Measurements from ENCODE around the gene IRGC.

Gene IRGC

GRCh38 chr19:43721469-43722048 lies 5.7 kb downstream of the IRGC start:
- no peak for DNase-seq (ENCODE audit: low read depth in 2 of 2, low spot score in 1 of 2)

- no peak for DNase-seq (ENCODE audit: low read depth in 2 of 2, low spot score in 1 of 2)
Measured at GRCh38 chr19:43723588-43723987, 7.7 kb downstream of the IRGC start.

- DNase-seq (ENCODE audit: low read depth in 2 of 2, low spot score in 1 of 2) = no peak
Measured at GRCh38 chr19:43724896-43725295, 9.0 kb downstream of the IRGC start.

- no peak for DNase-seq (ENCODE audit: low read depth in 2 of 2, low spot score in 1 of 2)
Measured at GRCh38 chr19:43725468-43725867, 9.6 kb downstream of the IRGC start.

DNA sequence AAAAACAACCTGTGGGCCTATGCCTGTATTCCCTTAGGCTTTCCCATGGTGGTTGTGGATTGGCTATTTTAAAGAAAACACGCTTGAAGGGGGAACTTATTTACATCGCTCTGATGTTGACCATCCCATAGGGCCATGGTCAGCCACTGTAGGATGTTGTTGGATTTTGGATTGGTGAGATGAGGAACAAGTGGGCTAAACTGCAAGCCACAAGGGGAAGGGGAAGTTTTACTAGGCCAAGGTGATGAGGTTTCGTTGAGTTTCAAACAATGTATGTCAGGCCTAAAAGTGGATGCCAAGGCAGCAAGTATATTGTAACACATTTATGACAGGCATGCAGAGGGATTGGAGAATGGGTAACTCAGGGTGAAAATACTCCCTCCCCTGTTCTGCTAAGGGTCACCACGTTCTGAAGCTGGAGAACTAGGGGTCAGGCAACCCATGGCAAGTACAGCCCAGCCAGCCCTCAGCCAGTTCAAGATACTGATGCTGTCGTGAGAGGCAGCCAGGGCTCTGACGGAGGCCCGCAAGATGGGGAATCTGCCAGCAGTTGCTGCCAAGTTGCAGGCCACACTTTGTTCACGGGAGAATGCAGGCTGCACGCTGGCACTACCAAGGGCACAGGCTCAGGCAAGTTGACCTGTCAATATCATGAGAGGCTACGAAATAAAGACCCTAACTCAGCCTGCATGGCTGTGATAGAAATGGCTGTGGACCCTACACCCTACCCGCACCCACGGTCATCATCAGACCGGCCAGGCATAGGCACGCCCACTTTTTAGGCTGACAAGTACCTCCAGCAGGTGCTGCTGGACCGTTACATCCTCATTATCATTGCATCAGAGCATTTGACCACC lies 11.1 kb downstream of the IRGC start:
- DNase-seq (ENCODE audit: low read depth in 2 of 2, low spot score in 1 of 2) = no peak

GRCh38 chr19:43727593-43727853 lies 11.6 kb downstream of the IRGC start:
- no peak for DNase-seq (ENCODE audit: low read depth in 2 of 2, low spot score in 1 of 2)

DNA sequence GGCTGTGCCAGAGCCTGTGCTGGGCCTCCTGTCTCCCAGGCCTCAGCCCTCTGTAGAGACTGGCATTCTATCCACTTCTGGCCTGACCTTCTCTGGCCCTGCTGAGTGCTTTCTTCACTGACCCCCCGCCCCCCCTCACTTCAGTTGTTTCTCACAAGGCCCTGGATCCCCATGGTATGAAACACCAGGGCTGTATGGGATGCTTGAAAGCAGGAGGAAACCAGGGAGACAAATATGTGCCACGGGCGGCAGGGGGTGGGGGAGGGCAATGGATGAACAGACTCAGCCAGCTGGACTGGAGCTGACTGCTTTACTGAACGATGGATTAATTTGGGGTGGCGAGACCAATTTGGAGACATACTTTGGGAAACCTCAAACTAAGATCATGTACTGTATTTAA lies 14.0 kb downstream of the IRGC start:
- DNase-seq (ENCODE audit: low read depth in 2 of 2, low spot score in 1 of 2) = no peak

DNA sequence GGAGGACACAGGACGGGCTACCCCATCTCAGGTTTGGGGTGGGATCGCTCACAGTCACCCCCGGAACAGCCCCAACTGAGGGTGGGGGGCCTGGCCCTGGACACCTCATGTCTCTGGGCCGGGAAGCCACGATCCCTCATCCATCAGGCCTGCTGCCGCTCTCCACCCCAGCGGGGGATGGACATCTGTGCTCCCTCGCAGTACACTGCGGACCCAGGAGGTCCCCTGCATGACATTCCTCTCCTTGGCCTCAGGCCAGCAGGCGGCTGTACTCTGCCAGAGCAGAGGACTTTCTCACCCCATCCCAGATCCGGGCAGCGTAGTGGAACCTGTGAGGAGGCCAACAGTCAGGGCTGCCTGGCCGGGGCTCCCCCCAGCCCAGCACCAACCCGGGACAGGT lies 15.5 kb downstream of the IRGC start:
- DNase-seq (ENCODE audit: low read depth in 2 of 2, low spot score in 1 of 2) = no peak

DNA sequence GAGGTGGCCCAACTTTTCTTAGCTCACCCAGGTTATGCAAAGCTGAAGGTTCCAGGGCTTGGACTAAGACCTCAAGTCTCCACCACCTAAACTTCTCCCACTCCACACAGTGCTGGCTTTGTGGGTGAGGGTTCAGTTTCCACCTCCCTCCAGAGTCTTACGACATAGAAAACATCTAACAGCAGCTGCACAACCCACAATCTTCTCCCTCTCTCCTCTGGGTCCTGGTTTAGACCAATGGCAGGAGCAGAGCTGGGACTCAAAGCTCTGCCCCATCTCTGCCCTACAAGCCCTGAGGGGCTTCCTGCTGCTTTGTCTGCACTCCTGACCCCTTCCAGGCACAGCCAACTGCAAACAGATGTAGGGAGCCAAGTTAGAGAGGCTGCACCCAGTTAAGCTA lies 16.0 kb downstream of the IRGC start:
- DNase-seq (ENCODE audit: low read depth in 2 of 2, low spot score in 1 of 2) = no peak

DNA sequence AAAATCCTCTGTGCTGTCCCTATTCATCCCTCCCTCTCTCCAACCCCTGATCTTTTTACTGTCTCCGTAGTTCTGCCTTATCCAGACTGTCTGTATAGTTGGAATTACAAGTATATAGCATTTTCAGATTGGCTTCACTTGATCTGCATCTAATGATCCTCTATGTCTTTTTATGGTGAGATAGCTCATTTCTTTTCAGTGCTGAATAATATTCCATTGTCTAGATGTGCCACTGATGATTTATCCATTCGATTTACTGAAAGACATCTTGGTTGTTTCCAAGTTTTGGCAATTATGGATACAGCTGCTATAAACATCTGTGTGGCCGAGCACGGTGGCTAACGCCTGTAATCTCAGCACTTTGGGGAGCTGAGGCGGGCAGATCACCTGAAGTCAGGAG lies 19.1 kb downstream of the IRGC start:
- DNase-seq (ENCODE audit: low read depth in 2 of 2, low spot score in 1 of 2) = no peak

- no peak for DNase-seq (ENCODE audit: low read depth in 2 of 2, low spot score in 1 of 2)
Measured at GRCh38 chr19:43735957-43736356, 20.1 kb downstream of the IRGC start.

- no peak for DNase-seq (ENCODE audit: low read depth in 2 of 2, low spot score in 1 of 2)
Measured at GRCh38 chr19:43738780-43739211, 22.9 kb downstream of the IRGC start.

DNA sequence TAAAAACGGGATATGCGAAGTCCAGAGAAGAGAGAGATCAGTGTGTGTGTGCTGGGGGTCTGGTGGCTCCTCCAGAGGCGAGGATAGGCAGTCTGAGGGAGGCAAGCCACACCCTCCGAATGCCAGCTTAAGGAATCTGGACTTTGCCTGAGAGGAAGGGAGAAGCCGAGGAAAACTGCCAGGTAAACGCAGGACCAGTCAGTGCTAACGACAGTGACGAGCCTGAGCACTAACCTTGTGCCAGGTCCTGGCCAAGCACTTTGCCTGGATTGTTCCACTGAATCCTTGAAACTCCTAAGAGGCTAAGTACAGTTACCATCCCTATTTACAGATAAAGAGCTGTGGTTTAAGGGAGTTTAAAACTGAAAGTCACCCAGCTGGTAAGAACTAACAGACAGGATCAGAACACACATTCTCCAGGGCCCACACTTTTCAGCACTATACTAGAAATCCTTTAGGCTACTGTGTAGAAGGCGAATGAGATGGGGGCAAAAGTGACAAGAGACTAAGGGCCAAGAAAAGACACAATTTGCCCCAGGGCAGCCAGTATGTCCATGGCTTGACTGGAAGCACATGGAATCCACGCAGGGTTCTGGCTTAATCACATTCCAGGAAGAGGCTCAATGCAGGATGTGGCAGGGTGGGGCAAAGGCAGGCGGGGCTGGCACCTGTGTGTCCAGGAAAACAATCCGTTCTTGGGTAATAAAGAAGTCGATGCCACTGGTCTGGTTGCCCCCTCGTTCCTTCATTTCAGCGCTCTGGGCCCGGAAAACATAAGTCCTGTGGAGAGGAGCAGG lies 23.8 kb downstream of the IRGC start:
- no peak for DNase-seq (ENCODE audit: low read depth in 2 of 2, low spot score in 1 of 2)

GRCh38 chr19:43741075-43741825 lies 25.4 kb downstream of the IRGC start:
- no peak for DNase-seq (ENCODE audit: low read depth in 2 of 2, low spot score in 1 of 2)

- DNase-seq (ENCODE audit: low read depth in 2 of 2, low spot score in 1 of 2) = no peak
Measured at GRCh38 chr19:43743059-43743458, 27.2 kb downstream of the IRGC start.

GRCh38 chr19:43747557-43748204 lies 31.8 kb downstream of the IRGC start:
- no peak for DNase-seq (ENCODE audit: low read depth in 2 of 2, low spot score in 1 of 2)

GRCh38 chr19:43748205-43748594 lies 32.3 kb downstream of the IRGC start:
- no peak for DNase-seq (ENCODE audit: low read depth in 2 of 2, low spot score in 1 of 2)

DNA sequence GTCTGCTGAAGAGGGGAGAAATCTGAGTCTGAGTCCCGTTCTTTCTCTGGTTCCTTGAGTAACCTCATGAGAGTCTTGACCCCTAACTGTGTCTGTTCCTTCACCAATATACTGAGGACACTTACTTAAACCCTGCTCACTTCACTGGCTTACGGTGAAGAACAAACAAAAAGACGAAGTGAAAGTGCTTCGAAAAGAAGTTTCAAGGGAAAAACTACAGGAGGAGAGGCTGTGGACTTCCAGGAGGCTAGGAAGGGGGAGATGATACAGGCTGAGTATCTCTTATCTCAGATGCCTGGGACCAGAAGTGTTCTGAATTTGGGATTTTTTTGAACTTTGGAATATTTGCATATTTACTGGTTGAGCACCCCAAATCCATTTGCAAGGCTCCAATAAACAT lies 32.8 kb downstream of the IRGC start:
- no peak for DNase-seq (ENCODE audit: low read depth in 2 of 2, low spot score in 1 of 2)

GRCh38 chr19:43749152-43749551 lies 33.3 kb downstream of the IRGC start:
- no peak for DNase-seq (ENCODE audit: low read depth in 2 of 2, low spot score in 1 of 2)

- no peak for DNase-seq (ENCODE audit: low read depth in 2 of 2, low spot score in 1 of 2)
Measured at GRCh38 chr19:43749898-43750297, 34.0 kb downstream of the IRGC start.

Data from stimulated activated CD8-positive, alpha-beta memory T cell treated with anti-CD3 and anti-CD28 coated beads, Interleukin-4, amount 100 ng/mL, for 4 hours (primary cell).